ENCODE results near the gene DAAM1. TPM values are rescaled to one million over a fixed set of nuclear protein-coding genes. Genes with fewer than 3 reads are reported as not detected.

The DAAM1 gene
- total RNA-seq, 1 donor from 2014 or later: 69.9 TPM

- Mint-ChIP-seq H3K4me1 (ENCODE audit: low read depth) (peaks cover 2% of the 10 kb centered on the region), H3K9me3 (ENCODE audit: low read depth) (no peaks in the 10 kb centered on the region), H3K27ac (no peak overlapping the region), H3K27me3 (no peaks in the 10 kb centered on the region), H3K36me3 (ENCODE audit: insufficient read depth) (no peaks in the 10 kb centered on the region), H3K4me3 (ENCODE audit: low read depth) (no peak overlapping the region)
- no peak for DNase-seq (ENCODE audit: low spot score, unreplicated experiment)
- TF ChIP-seq CTCF (IDR thresholded peaks at IDR 0.05; ENCODE audit: unreplicated experiment): no peak
Observed at GRCh38 chr14:59394268-59394667, 205.8 kb downstream of the DAAM1 start.

GRCh38 chr14:59395672-59396071, 207.2 kb downstream of the DAAM1 start:
- H3K27ac Mint-ChIP-seq: no peak overlapping the region
- no peaks in the 10 kb centered on the region for H3K36me3 Mint-ChIP-seq (ENCODE audit: insufficient read depth)
- DNase-seq (ENCODE audit: low spot score, unreplicated experiment): no peak
- H3K9me3 Mint-ChIP-seq (ENCODE audit: low read depth): peaks cover 2% of the 10 kb centered on the region
- TF ChIP-seq CTCF (IDR thresholded peaks at IDR 0.05; ENCODE audit: unreplicated experiment): no peak
- H3K4me3 Mint-ChIP-seq (ENCODE audit: low read depth): no peak overlapping the region
- H3K27me3 Mint-ChIP-seq: no peaks in the 10 kb centered on the region
- H3K4me1 Mint-ChIP-seq (ENCODE audit: low read depth): peaks cover 2% of the 10 kb centered on the region

GRCh38 chr14:59398841-59399240, 210.4 kb downstream of the DAAM1 start:
- Mint-ChIP-seq H3K9me3 (ENCODE audit: low read depth) (peaks cover 12% of the 10 kb centered on the region), H3K27me3 (no peaks in the 10 kb centered on the region), H3K36me3 (ENCODE audit: insufficient read depth) (no peaks in the 10 kb centered on the region), H3K4me1 (ENCODE audit: low read depth) (peaks cover 2% of the 10 kb centered on the region), H3K27ac (no peak overlapping the region), H3K4me3 (ENCODE audit: low read depth) (no peak overlapping the region)
- TF ChIP-seq CTCF (IDR thresholded peaks at IDR 0.05; ENCODE audit: unreplicated experiment): no peak
- no peak for DNase-seq (ENCODE audit: low spot score, unreplicated experiment)

GRCh38 chr14:59406454-59407245, 218.2 kb downstream of the DAAM1 start:
- DNase-seq (ENCODE audit: low spot score, unreplicated experiment): no peak
- Mint-ChIP-seq H3K27ac (no peak overlapping the region), H3K9me3 (ENCODE audit: low read depth) (peaks cover 14% of the 10 kb centered on the region), H3K27me3 (no peaks in the 10 kb centered on the region), H3K4me1 (ENCODE audit: low read depth) (peaks cover 1% of the 10 kb centered on the region), H3K4me3 (ENCODE audit: low read depth) (no peak overlapping the region), H3K36me3 (ENCODE audit: insufficient read depth) (peaks cover 2% of the 10 kb centered on the region)
- no peak for TF ChIP-seq CTCF (IDR thresholded peaks at IDR 0.05; ENCODE audit: unreplicated experiment)

GRCh38 chr14:59407246-59408010, 219.0 kb downstream of the DAAM1 start:
- H3K9me3 Mint-ChIP-seq (ENCODE audit: low read depth): peaks cover 19% of the 10 kb centered on the region

More at GRCh38 chr14:59407246-59408010, 219.0 kb downstream of the DAAM1 start:
- Mint-ChIP-seq H3K27ac (no peak overlapping the region), H3K4me3 (ENCODE audit: low read depth) (no peak overlapping the region), H3K36me3 (ENCODE audit: insufficient read depth) (peaks cover 2% of the 10 kb centered on the region), H3K27me3 (no peaks in the 10 kb centered on the region), H3K4me1 (ENCODE audit: low read depth) (peaks cover 1% of the 10 kb centered on the region)
- no peak for DNase-seq (ENCODE audit: low spot score, unreplicated experiment)
- TF ChIP-seq CTCF (IDR thresholded peaks at IDR 0.05; ENCODE audit: unreplicated experiment): no peak

Data from progenitor cell of endocrine pancreas (in vitro differentiated cells).